OCI-LY1 (cell line): ENCODE data around the gene DLG5.

Source experiments
- H2AFZ ChIP-seq: fragments of 200-600 bp; sonication (generic), shearing (Covaris generic); 2 replicates; pipeline ENCODE4 v1.6.0; 2014; ENCODE audit warnings: antibody characterized with exemption, mild to moderate bottlenecking, low read length
- H3F3A ChIP-seq: fragments of 200-600 bp; sonication (generic), shearing (Covaris generic); 2 replicates; pipeline ENCODE4 v1.6.0; 2014; ENCODE audit warnings: mild to moderate bottlenecking, antibody characterized with exemption, low read length, moderate library complexity; ENCODE audit not compliant: insufficient read depth
- H3K27ac ChIP-seq: fragments of 200-600 bp; sonication (generic); 2 replicates; pipeline ENCODE4 v1.5.1; 2014; ENCODE audit warnings: low read length, mixed run types, mild to moderate bottlenecking, low read depth; ENCODE audit not compliant: poor library complexity, severe bottlenecking
- H3K27me3 ChIP-seq: fragments of 200-600 bp; sonication (generic); 2 replicates; pipeline ENCODE4 v1.6.0; 2014; ENCODE audit warnings: antibody characterized with exemption, mild to moderate bottlenecking, low read length, moderate library complexity; ENCODE audit not compliant: insufficient read depth
- H3K36me3 ChIP-seq: fragments of 200-600 bp; sonication (generic); 2 replicates; pipeline ENCODE4 v1.6.1; 2014; ENCODE audit warnings: mild to moderate bottlenecking, antibody characterized with exemption, low read length, moderate library complexity, mixed read lengths; ENCODE audit not compliant: insufficient read depth
- H3K4me1 ChIP-seq: fragments of 200-600 bp; sonication (generic); 2 replicates; pipeline ENCODE4 v1.5.1; 2014; ENCODE audit warnings: mild to moderate bottlenecking, low read length, moderate library complexity; ENCODE audit not compliant: insufficient read depth, severe bottlenecking
- H3K4me2 ChIP-seq: fragments of 200-600 bp; sonication (generic), shearing (Covaris generic); 2 replicates; pipeline ENCODE4 v1.6.1; 2014; ENCODE audit warnings: low read length
- H3K4me3 ChIP-seq: fragments of 200-600 bp; sonication (generic); 2 replicates; pipeline ENCODE4 v1.5.1; 2014; ENCODE audit warnings: low read length, low read depth, mild to moderate bottlenecking, mixed read lengths; ENCODE audit not compliant: poor library complexity, severe bottlenecking
- H3K79me2 ChIP-seq: fragments of 200-600 bp; shearing (Covaris generic); 2 replicates; pipeline ENCODE4 v1.6.1; 2016; ENCODE audit warnings: mixed run types, low read length, mixed read lengths; ENCODE audit not compliant: insufficient read depth
- H3K9ac ChIP-seq: fragments of 200-600 bp; sonication (generic), shearing (Covaris generic); 2 replicates; pipeline ENCODE4 v1.6.1; 2014; ENCODE audit warnings: mild to moderate bottlenecking, low read length, mixed read lengths
- H3K9me2 ChIP-seq: fragments of 200-600 bp; sonication (generic), shearing (Covaris generic); 2 replicates; pipeline ENCODE4 v1.6.1; 2014; ENCODE audit warnings: low read depth, mild to moderate bottlenecking, low read length, mixed read lengths
- H3K9me3 ChIP-seq: fragments of 200-600 bp; shearing (Covaris generic); 2 replicates; pipeline ENCODE4 v1.6.1; 2014; ENCODE audit warnings: low read length, mixed read lengths
- H4K20me1 ChIP-seq: fragments of 200-600 bp; sonication (generic), shearing (Covaris generic); 2 replicates; pipeline ENCODE4 v1.6.0; 2016; ENCODE audit warnings: mild to moderate bottlenecking, low read length; ENCODE audit not compliant: insufficient read depth
- CTCF ChIP-seq: fragments of 200-600 bp; sonication (generic), shearing (Covaris generic); IDR thresholded peaks from 2 replicates; pipeline ENCODE4 v1.5.1; 2017; ENCODE audit warnings: mild to moderate bottlenecking, antibody characterized with exemption, low read length, moderate library complexity, mixed read lengths
- EZH2 ChIP-seq: fragments of 200-600 bp; sonication (generic), shearing (Covaris generic); IDR thresholded peaks from 2 replicates; pipeline ENCODE4 v1.8.0; 2017; ENCODE audit warnings: borderline replicate concordance, mixed run types, mild to moderate bottlenecking, antibody characterized with exemption, low read length, moderate library complexity, mixed read lengths

DLG5 gene

GRCh38 chr10:77890097-77890496 lies 36.5 kb downstream of the DLG5 start:
- no peak overlapping the region for H2AFZ ChIP-seq
- H4K20me1 ChIP-seq, result no peaks in the 10 kb centered on the region
- H3K9me3 ChIP-seq, result no peaks in the 10 kb centered on the region
- H3K9me2 ChIP-seq, result no peaks in the 10 kb centered on the region
- no peaks in the 10 kb centered on the region for H3K79me2 ChIP-seq
- H3K36me3 ChIP-seq, result no peaks in the 10 kb centered on the region
- H3F3A ChIP-seq, result no peaks in the 10 kb centered on the region
- H3K4me1 ChIP-seq, result no peaks in the 10 kb centered on the region
- TF ChIP-seq CTCF (peak; percentile 27; the same call in 1 of the 2 replicates), EZH2 (no peak)
- H3K4me2 ChIP-seq, result no peak overlapping the region
- no peak overlapping the region for H3K4me3 ChIP-seq
- H3K9ac ChIP-seq, result no peak overlapping the region
- no peak overlapping the region for H3K27ac ChIP-seq
- no peaks in the 10 kb centered on the region for H3K27me3 ChIP-seq

- H3K9me3 ChIP-seq, result no peaks in the 10 kb centered on the region
- H3K27me3 ChIP-seq, result no peaks in the 10 kb centered on the region
- no peaks in the 10 kb centered on the region for H3K36me3 ChIP-seq
- H3K4me3 ChIP-seq, result no peak overlapping the region
- H3K4me1 ChIP-seq, result no peaks in the 10 kb centered on the region
- H3K27ac ChIP-seq, result no peak overlapping the region
- H3K4me2 ChIP-seq, result no peak overlapping the region
- no peaks in the 10 kb centered on the region for H3K79me2 ChIP-seq
- no peaks in the 10 kb centered on the region for H3K9me2 ChIP-seq
- H3K9ac ChIP-seq, result no peak overlapping the region
- H4K20me1 ChIP-seq, result no peaks in the 10 kb centered on the region
- no peak overlapping the region for H2AFZ ChIP-seq
- TF ChIP-seq EZH2 (no peak), CTCF (no peak)
- H3F3A ChIP-seq, result no peaks in the 10 kb centered on the region
Measured at GRCh38 chr10:77889277-77889903, 37.2 kb downstream of the DLG5 start.

- Histone ChIP-seq H3K36me3 (no peaks in the 10 kb centered on the region), H2AFZ (no peak overlapping the region), H3K9ac (no peak overlapping the region), H4K20me1 (no peaks in the 10 kb centered on the region), H3K9me2 (no peaks in the 10 kb centered on the region), H3K4me1 (no peaks in the 10 kb centered on the region), H3K4me2 (no peak overlapping the region), H3K79me2 (no peaks in the 10 kb centered on the region), H3K9me3 (no peaks in the 10 kb centered on the region), H3F3A (no peaks in the 10 kb centered on the region), H3K27ac (no peak overlapping the region), H3K27me3 (no peaks in the 10 kb centered on the region), H3K4me3 (no peak overlapping the region)
- TF ChIP-seq CTCF, result no peak
- no peak for TF ChIP-seq EZH2
Measured at GRCh38 chr10:77888356-77888703, 38.2 kb downstream of the DLG5 start.
